Prostate gland (tissue), 2 donors: Measurements from ENCODE around the gene ELP5.

Experiments
- CTCF ChIP-seq, 4 experiments: fragments of 200-600 bp in 2 of 4; fragments of 450-650 bp in 2 of 4; sonication (generic) in 2 of 4; IDR thresholded peaks; 1 replicate in 3 of 4; 2 replicates in 1 of 4; pipeline ENCODE4 v1.5.1; 2016 to 2019; ENCODE audit warnings: antibody characterized with exemption in 4 of 4, mild to moderate bottlenecking in 2 of 4, moderate library complexity in 2 of 4
- POLR2A ChIP-seq: fragments of 450-650 bp; IDR thresholded peaks from one replicate; pipeline ENCODE4 v1.6.1; 2016; ENCODE audit warnings: antibody characterized with exemption, mild to moderate bottlenecking
- POLR2AphosphoS5 ChIP-seq: sonication (generic); formaldehyde crosslinking; IDR thresholded peaks from one replicate; pipeline ENCODE4 v1.6.1; 2017; ENCODE audit warnings: antibody characterized with exemption

GRCh38 chr17:7223375-7223774 lies 28.6 kb upstream of the ELP5 start:
- no peak for TF ChIP-seq CTCF (IDR thresholded peaks at IDR 0.05)
- TF ChIP-seq POLR2A: no peak
- no peak for TF ChIP-seq POLR2AphosphoS5
